NCI-H345 treated with DMSO at 0.1 percent for 48 hours (cell line): ENCODE results near the gene ZBTB6.
A peak's percentile ranks its signal among the peaks of the same experiment; 100 is the strongest.

ENCODE experiments used
- DNase-seq: peaks from one replicate; lab custom pipeline; 2025; ENCODE audit not compliant: unreplicated experiment; lab: John Stamatoyannopoulos, UW

ZBTB6 gene

DNA sequence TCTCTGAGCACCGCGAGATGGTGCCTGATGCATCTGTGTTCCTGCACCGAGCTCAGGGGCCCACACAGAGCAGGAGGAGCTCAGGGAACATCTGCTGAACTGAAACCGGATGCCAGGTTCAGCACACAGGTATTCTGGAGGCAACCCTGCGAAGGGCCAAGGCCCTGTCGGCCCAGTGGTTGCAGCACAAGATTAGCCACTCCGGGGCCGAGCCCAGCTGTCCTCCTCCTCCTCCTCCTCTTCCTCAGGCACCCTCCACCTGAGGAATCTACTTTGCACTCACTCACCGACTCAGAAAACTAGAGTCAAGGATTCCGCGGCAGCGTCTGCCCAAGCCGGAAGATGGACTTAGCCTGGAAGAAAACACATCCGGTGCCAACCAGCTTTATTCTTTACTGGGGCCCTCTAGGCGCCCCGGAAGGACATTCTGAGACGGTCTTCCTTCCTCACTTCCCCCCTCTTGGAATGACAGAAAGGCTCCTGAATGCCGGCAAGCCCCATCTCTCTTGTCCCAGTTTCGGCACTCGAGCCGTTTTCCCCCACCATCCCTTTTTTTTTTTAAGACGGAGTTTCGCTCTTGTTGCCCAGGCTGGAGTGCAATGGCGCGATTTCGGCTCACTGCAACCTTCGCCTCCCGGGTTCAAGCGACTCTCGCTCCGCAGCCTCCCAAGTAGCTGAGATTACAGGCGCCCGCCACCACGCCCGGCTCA lies at the start of gene ZBTB6:
Gene ZBTB6, minus strand, starts transcription at position 360 of the 710 bp plus-strand sequence. CDS start 1,251 bp downstream, outside the sequence.
- DNase-seq = peak; percentile 79

DNA sequence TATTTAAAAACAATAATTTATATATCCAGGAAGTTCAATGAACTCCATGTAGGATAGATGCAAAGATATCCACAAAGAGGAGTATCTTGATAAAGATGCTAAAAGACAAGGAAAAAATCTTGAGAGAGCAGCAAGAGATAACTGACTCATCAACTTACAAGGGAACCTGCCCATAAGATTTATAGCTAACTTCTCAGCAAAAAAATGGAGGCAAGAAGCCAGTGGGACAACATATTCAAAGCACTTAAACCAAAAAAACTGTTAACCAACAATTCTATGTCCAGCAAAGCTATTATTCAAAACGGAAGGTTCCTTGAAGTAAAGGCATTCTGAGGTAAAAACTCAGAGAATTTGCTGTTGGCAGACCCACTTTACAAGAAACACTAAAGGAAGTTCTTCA lies 48.0 kb upstream of the ZBTB6 start:
- DNase-seq = no peak

- DNase-seq = no peak
These were observed 42.8 kb upstream of the ZBTB6 start for GRCh38 chr9:122955961-122956360.

GRCh38 chr9:122954253-122954691 lies 41.1 kb upstream of the ZBTB6 start:
- DNase-seq = no peak

- DNase-seq = no peak
These were observed 37.9 kb upstream of the ZBTB6 start for GRCh38 chr9:122951056-122951455.

GRCh38 chr9:122950263-122950662 lies 37.1 kb upstream of the ZBTB6 start:
- DNase-seq = no peak

DNA sequence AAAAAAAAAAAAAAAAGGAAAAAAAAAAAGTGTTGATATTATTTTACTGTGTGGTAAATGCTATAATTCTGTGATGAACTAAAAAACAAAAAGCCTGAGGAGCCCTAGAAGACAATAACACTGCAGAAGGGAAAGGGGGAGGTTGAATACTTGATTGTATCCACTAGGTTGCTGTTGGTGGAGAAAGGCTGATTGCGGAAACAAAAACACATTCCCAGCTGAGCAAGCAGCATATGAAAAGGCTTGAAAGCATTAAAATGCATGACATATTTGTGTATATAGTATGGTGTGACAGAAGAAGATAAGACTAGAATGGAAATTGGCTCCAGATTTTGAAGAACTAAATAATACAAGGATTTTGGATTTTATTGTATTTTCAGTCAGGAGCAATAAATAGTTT lies 36.6 kb upstream of the ZBTB6 start:
- DNase-seq = no peak

GRCh38 chr9:122948313-122948712 lies 35.2 kb upstream of the ZBTB6 start:
- no peak for DNase-seq

- DNase-seq = no peak
These were observed 33.4 kb upstream of the ZBTB6 start for GRCh38 chr9:122946461-122947005.

GRCh38 chr9:122944960-122945888 lies 32.1 kb upstream of the ZBTB6 start:
- no peak for DNase-seq

DNA sequence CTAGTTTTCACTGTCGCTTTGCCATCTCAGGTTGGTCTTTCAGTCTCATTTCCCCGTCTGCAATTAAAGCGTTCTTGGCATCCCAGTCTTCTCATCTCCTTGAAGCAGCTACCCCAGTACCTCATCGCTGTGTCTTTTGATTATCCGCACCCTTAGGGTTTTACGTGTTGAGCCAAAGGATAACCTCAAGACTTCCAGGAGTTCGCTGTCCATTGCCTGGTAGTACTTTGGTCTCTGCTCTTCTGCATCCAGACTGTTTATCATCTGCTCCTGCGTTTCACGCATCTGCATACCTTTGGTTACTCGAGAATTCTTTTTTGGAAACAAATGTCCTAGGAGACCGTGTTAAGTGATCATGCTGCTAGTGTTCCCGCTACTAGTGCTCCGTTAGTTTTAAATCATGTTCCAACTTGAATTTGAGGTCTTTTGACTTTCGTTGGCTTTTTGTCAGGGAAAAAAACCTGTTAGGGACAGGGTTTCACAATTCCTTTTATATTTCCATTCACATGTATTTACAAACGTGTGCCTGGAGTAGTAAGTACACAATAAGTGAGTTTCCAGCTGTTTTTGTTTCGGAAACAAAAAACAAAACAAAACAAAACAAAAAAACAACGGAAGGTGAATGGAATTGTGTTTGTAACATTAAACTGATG lies 28.6 kb upstream of the ZBTB6 start:
- DNase-seq = no peak

DNA sequence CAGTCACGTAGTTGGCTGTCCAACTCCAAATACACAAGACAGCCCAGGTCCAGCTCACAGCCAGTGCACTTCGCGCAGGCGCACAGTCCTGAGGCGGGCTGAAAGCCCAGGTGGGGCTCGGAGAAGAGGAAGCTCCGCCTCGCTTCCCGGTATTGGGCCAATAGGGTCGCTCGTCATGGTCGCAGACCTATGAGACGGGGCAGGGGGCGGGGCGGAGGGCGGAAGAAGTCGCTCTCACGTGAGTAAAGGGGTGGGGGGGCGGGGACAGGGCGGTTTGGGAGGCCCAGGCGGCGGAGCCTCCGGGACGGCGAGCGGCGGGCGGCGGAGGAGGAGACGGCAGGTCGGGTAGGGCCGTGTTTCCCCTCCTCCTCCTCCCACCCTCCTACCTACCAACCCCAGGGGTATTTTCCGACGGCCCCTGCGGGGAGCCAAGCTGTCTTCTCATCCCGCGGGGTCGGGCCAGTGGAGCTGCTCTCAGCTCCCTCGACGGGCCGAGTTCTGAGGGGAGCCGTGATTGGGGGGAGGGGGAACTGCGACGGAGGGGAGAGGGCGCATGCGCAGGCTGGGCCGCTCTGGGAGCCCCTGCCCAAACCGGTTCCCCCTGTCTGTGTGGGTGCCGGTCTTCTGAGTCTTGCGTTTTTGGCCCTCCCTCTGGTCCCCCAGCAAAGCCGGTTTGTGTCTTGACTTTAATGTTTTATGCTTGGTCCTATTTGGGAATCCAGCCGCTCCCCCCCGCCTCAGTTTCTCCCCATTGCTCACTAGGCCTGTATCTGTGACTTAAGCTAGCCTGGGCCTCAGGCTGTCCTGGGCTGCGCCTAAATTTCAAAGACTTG lies 27.8 kb upstream of the ZBTB6 start, which contains the start of gene RABGAP1:
Gene RABGAP1, plus strand, starts transcription at position 272 of the 833 bp plus-strand sequence. CDS start 16,040 bp downstream, outside the sequence.
- peak; percentile 96 for DNase-seq

- DNase-seq = no peak
These were observed 27.3 kb upstream of the ZBTB6 start for GRCh38 chr9:122940454-122940748.

GRCh38 chr9:122939601-122940000 lies 26.5 kb upstream of the ZBTB6 start:
- DNase-seq = no peak

GRCh38 chr9:122936883-122937282 lies 23.8 kb upstream of the ZBTB6 start:
- no peak for DNase-seq

DNA sequence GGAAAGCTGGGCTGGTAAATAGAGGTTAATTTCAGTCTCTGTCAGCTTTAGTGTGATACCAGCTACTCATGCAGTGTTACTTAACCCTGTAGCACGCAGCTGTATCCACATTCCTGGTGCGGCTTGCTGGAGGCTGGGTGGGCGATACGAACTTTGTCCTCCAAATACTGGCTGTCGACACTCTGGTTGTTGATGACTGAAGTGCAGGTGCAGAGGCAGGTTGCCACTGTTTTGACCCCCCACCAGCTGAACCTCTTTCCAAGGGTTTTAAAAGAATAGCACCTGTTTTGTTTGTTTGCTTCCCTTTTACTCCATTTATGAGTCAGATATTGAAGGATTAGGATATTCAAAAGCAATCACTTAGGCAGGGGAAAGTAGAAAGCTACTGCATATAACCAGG lies 23.3 kb upstream of the ZBTB6 start:
- DNase-seq = no peak

DNA sequence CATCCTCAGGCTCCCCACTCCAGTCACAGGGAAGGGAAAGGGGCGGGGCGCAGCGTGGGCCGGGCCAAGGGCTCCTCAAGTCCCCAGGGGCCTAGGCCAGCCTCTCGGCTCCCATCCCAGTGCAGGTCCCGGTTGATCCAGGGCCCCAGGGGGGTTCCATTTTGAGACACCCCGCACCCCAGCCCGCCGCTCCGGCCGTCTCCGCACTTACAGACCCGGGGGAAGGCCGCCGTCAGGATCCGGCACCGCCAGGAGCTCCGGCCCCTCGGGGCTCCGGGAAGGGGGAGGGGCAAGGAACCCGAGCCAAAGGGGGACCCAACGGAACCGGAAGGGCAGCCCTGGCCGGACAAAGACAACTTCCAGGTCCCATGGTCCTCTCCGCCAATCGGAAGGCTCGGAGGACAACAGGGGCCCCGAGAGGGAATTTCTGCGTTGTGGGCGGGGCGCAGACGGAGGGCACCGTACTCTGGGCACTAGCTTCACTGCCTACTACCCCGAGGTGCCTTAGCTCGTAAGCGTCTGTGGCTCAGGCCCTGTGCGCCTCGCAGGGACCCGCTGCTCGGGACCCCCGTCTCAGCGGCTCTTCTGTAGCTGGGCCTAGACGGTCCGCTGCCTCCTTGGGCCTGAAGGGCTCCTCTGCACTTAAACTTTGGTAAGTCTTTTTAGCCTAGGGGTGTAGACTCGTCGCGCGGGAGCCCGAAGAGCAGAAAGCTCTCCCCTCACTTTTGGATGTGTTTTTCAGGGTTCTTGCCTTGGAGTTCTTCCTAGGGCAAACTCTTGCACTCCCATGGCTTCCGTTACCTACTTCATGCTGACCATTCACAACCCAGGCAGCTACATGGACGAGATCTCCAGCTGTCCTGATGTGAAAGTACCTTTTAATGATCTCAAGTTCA lies 18.4 kb upstream of the ZBTB6 start, which contains the start of gene ZBTB26:
Gene ZBTB26, minus strand, starts transcription at position 287 of the 896 bp plus-strand sequence. CDS start 11,578 bp downstream, outside the sequence.
- DNase-seq = peak; percentile 77

- DNase-seq = no peak
These were observed 17.6 kb upstream of the ZBTB6 start for GRCh38 chr9:122930541-122931225.
